Stimulated activated CD8-positive, alpha-beta memory T cell treated with anti-CD3 and anti-CD28 coated beads, Interleukin-12 subunit alpha, Interleukin-12 subunit beta, amount 100 ng/mL, for 24 hours (primary cell): ENCODE measurements around the gene PLCL1.

Experiments used
- DNase-seq: peaks from one replicate; pipeline ENCODE4 v3.0.0-alpha.2; 2020; ENCODE audit errors: extremely low read depth

Gene PLCL1

GRCh38 chr2:197857476-197858107 lies 53.2 kb downstream of the PLCL1 start:
- DNase-seq: no peak

GRCh38 chr2:197858607-197859140 lies 54.3 kb downstream of the PLCL1 start:
- DNase-seq: no peak

- DNase-seq: no peak
Measured at GRCh38 chr2:197862246-197862955, 58.0 kb downstream of the PLCL1 start.

GRCh38 chr2:197863744-197864143 lies 59.4 kb downstream of the PLCL1 start:
- DNase-seq: no peak

DNA sequence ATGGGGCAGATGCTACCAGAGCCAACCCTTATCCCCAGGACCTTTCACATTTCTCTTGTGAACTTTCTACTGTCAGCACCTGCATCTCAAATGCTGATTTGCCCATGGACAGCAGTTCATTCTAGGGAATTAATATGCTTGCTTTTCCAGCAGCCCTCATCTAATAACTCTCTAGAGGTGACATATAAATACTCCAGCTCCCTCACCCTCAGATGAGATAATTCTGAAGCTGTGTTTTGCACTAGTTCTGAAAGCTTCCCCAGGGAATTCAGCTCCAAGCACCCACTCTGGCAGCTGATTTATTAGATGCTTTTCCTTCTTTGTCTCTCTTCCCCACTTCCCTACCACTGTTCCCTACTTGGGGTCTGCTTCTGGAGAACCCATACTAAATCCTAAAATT lies 62.1 kb downstream of the PLCL1 start:
- DNase-seq: no peak

DNA sequence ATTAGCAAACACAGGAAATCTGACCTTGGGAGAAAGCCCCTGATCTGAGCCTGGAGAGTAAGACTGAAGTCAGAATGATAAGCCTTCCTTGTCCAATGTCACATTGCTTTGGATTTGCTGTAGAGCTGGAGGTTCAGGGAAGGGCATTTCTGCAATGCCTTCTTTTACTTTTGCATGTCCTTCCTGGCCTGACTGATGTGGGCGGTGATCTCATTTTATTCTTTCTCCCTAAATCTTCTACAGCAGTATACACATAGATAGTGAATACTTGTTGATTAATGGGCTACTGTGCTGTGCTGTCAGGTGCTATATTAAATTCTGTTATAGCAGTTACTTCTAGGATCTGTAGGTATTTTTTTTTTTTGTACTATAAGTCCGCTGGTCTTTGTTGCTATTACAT lies 62.6 kb downstream of the PLCL1 start:
- DNase-seq: no peak

DNA sequence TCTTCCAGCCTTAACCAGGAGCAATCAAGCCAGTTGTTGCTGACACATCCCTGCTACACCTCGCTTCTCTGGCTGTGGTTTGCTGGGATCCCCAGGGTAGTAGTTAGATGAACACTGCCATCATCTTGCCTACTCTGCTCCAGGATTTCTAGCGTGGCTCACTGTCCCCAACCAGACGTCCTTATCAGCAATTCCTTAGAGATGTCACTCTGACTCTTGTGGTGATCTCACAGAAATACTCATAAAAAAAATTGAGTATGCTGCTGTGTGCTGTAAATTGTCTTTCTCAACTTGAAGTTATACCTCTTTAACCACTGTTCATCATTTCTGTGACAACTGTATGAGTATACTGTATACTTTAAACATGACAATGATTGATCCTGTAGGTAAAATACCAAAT lies 63.2 kb downstream of the PLCL1 start:
- no peak for DNase-seq

GRCh38 chr2:197868206-197868605 lies 63.8 kb downstream of the PLCL1 start:
- no peak for DNase-seq

DNA sequence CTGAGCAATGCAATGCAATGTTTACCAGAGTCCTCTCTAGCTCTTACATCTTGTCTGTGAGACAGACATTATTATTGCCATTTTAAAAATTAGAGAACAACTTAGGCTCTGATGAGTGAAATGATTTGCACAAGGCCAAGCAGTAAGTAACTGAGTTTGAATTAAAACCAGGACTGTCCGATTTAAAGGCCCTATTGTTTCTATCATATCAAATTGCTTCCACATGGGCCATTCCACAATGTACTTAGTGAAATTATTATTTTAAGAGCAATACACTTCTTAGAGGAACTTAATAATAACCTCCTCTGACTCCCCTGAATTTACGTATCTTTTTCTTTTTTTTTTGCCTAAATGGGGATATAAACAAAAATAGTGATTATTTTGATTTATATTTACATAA lies 64.6 kb downstream of the PLCL1 start:
- DNase-seq: no peak

GRCh38 chr2:197869501-197870111 lies 65.2 kb downstream of the PLCL1 start:
- DNase-seq: no peak

DNA sequence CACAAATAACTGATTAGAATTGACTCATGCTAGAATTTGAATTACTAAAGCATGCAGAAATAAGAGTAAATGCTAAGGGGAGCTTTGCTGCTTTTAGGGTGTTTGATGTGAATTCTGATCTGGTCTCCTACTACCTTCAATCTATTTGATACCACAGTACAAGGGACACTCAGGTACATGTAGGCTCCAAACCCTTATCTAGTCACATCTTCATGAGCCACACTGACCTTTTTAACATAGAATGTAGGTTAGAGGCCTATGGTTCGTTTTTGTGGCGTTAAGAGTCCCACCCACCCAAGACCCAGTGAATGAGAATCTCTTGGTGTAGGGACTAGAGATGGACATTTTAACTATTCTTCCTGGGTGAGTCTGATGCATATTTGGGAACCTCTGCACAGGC lies 65.7 kb downstream of the PLCL1 start:
- DNase-seq: no peak

GRCh38 chr2:197871780-197872456 lies 67.5 kb downstream of the PLCL1 start:
- DNase-seq: no peak

GRCh38 chr2:197873293-197873701 lies 68.9 kb downstream of the PLCL1 start:
- no peak for DNase-seq

DNA sequence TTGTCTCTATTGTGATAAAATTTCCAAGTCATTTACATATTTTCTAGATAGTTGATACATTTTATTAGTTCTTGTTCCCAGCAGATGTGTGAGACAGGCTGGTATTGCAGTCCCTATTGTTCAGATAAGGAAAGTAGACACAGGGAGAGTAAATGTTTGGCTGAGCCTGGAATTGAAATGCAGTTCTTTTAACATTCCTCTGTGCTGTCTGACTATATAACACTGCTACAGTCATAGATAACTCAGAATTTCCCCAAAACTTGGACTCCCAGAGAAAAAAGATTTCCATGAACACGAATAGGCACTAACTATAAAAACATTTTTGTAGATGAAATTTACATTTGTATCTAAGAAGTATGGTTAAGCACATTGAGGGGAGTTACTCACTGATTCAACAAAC lies 71.4 kb downstream of the PLCL1 start:
- no peak for DNase-seq

DNA sequence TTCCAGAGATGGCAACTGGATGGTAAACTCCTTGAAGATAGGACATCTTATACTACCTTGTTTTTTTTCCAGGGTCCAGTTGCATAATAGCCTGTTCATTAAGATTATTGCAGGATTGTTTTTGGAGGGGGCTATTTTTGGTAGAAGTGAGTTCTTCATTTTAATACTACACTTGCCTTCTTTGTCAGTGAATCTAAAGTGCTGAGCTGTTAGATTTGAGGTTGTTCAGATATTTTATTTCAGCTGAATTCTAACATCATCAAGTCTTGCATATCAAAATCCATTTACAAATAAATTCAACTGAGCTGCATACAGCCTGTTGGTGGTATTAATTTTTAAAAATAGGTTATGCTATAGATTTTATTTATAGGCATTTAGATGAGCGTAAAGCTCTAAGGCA lies 72.1 kb downstream of the PLCL1 start:
- DNase-seq: no peak

- DNase-seq: no peak
Measured at GRCh38 chr2:197877038-197877437, 72.6 kb downstream of the PLCL1 start.

GRCh38 chr2:197878792-197879191 lies 74.4 kb downstream of the PLCL1 start:
- no peak for DNase-seq

GRCh38 chr2:197879812-197880408 lies 75.5 kb downstream of the PLCL1 start:
- no peak for DNase-seq

- no peak for DNase-seq
Measured at GRCh38 chr2:197883354-197884032, 79.1 kb downstream of the PLCL1 start.

- no peak for DNase-seq
Measured at GRCh38 chr2:197884252-197884651, 79.9 kb downstream of the PLCL1 start.

- no peak for DNase-seq
Measured at GRCh38 chr2:197885126-197885525, 80.7 kb downstream of the PLCL1 start.
